ENCODE data around the gene PM20D2.
A peak's percentile ranks its signal among the peaks of the same experiment; 100 is the strongest.

DNA sequence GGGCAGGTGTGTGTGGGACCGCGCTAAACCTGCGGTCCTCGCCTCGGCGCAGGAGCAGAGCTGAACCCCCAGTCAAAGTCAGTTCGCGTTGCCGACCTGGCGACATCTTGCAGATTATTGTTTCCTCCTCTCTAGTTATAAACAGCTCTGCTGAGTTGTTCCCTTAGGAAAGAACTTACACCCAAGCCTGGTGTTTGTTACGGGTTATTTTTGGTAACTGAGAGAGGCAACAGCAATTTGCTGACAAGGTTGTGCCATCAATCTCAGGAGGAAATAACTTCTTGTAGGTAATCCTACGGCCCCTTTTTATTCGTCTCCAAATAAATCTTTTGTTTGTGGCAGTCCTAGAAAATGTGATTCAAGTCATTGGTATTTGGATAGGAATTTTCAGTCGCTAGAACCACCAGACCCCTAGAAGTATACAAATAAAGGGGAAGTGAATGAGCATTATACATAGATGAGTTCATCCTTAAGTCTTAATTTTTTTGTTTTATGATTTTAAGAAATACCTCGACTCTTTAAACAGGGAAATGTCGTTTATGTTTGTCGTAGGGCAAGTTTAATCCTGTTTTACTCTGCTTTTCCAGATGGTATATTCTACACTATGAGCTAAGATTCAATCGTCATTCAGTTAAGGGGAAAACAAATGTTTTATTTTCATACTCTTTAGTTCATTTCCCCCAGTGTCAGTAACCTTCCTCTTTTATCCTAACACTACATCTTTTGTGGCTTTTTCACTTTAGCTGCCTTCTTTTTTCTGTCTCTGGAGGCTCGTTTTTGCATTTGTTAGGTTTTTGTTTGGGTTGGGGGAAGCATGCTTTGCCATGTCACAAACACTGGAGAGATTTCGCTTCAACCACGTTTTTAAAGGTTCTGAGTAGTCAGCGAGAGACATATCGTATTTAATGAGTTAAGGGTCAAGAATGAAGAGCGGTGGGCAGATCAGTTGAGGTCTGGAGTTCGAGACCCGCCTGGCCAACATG, 1.2 kb downstream of the PM20D2 start:
- no peak for TF ChIP-seq POLR2AphosphoS5 (IDR thresholded peaks at IDR 0.05; ENCODE audit: low read depth, low read length)
- no peak for TF ChIP-seq POLR2A (IDR thresholded peaks at IDR 0.05; ENCODE audit: low read depth, low read length)
- TF ChIP-seq TAF1 (IDR thresholded peaks at IDR 0.05; ENCODE audit: low read depth, low read length): no peak
- TF ChIP-seq PAX5 (IDR thresholded peaks at IDR 0.05; ENCODE audit: insufficient read depth, low read length, severe bottlenecking): no peak
- peak; percentile 45; the same call in 1 of the 2 replicates for TF ChIP-seq SPI1 (IDR thresholded peaks at IDR 0.05; ENCODE audit: low read depth, low read length)
- TF ChIP-seq POU2F2 (IDR thresholded peaks at IDR 0.05; ENCODE audit: low read depth, low read length): no peak

Data from GM12891 (cell line).